OCI-LY1 (cell line): ENCODE measurements around the gene DOK6.

Source experiments
- H2AFZ ChIP-seq: fragments of 200-600 bp; sonication (generic), shearing (Covaris generic); 2 replicates; pipeline ENCODE4 v1.6.0; 2014; ENCODE audit warnings: antibody characterized with exemption, mild to moderate bottlenecking, low read length
- H3F3A ChIP-seq: fragments of 200-600 bp; sonication (generic), shearing (Covaris generic); 2 replicates; pipeline ENCODE4 v1.6.0; 2014; ENCODE audit warnings: mild to moderate bottlenecking, antibody characterized with exemption, low read length, moderate library complexity; ENCODE audit not compliant: insufficient read depth
- H3K27ac ChIP-seq: fragments of 200-600 bp; sonication (generic); 2 replicates; pipeline ENCODE4 v1.5.1; 2014; ENCODE audit warnings: low read length, mixed run types, mild to moderate bottlenecking, low read depth; ENCODE audit not compliant: poor library complexity, severe bottlenecking
- H3K27me3 ChIP-seq: fragments of 200-600 bp; sonication (generic); 2 replicates; pipeline ENCODE4 v1.6.0; 2014; ENCODE audit warnings: antibody characterized with exemption, mild to moderate bottlenecking, low read length, moderate library complexity; ENCODE audit not compliant: insufficient read depth
- H3K36me3 ChIP-seq: fragments of 200-600 bp; sonication (generic); 2 replicates; pipeline ENCODE4 v1.6.1; 2014; ENCODE audit warnings: mild to moderate bottlenecking, antibody characterized with exemption, low read length, moderate library complexity, mixed read lengths; ENCODE audit not compliant: insufficient read depth
- H3K4me1 ChIP-seq: fragments of 200-600 bp; sonication (generic); 2 replicates; pipeline ENCODE4 v1.5.1; 2014; ENCODE audit warnings: mild to moderate bottlenecking, low read length, moderate library complexity; ENCODE audit not compliant: insufficient read depth, severe bottlenecking
- H3K4me2 ChIP-seq: fragments of 200-600 bp; sonication (generic), shearing (Covaris generic); 2 replicates; pipeline ENCODE4 v1.6.1; 2014; ENCODE audit warnings: low read length
- H3K4me3 ChIP-seq: fragments of 200-600 bp; sonication (generic); 2 replicates; pipeline ENCODE4 v1.5.1; 2014; ENCODE audit warnings: low read length, low read depth, mild to moderate bottlenecking, mixed read lengths; ENCODE audit not compliant: poor library complexity, severe bottlenecking
- H3K79me2 ChIP-seq: fragments of 200-600 bp; shearing (Covaris generic); 2 replicates; pipeline ENCODE4 v1.6.1; 2016; ENCODE audit warnings: mixed run types, low read length, mixed read lengths; ENCODE audit not compliant: insufficient read depth
- H3K9ac ChIP-seq: fragments of 200-600 bp; sonication (generic), shearing (Covaris generic); 2 replicates; pipeline ENCODE4 v1.6.1; 2014; ENCODE audit warnings: mild to moderate bottlenecking, low read length, mixed read lengths
- H3K9me2 ChIP-seq: fragments of 200-600 bp; sonication (generic), shearing (Covaris generic); 2 replicates; pipeline ENCODE4 v1.6.1; 2014; ENCODE audit warnings: low read depth, mild to moderate bottlenecking, low read length, mixed read lengths
- H3K9me3 ChIP-seq: fragments of 200-600 bp; shearing (Covaris generic); 2 replicates; pipeline ENCODE4 v1.6.1; 2014; ENCODE audit warnings: low read length, mixed read lengths
- H4K20me1 ChIP-seq: fragments of 200-600 bp; sonication (generic), shearing (Covaris generic); 2 replicates; pipeline ENCODE4 v1.6.0; 2016; ENCODE audit warnings: mild to moderate bottlenecking, low read length; ENCODE audit not compliant: insufficient read depth
- CTCF ChIP-seq: fragments of 200-600 bp; sonication (generic), shearing (Covaris generic); IDR thresholded peaks from 2 replicates; pipeline ENCODE4 v1.5.1; 2017; ENCODE audit warnings: mild to moderate bottlenecking, antibody characterized with exemption, low read length, moderate library complexity, mixed read lengths
- EZH2 ChIP-seq: fragments of 200-600 bp; sonication (generic), shearing (Covaris generic); IDR thresholded peaks from 2 replicates; pipeline ENCODE4 v1.8.0; 2017; ENCODE audit warnings: borderline replicate concordance, mixed run types, mild to moderate bottlenecking, antibody characterized with exemption, low read length, moderate library complexity, mixed read lengths

DOK6 gene

GRCh38 chr18:69840445-69840844, 439.8 kb downstream of the DOK6 start:
- H3K79me2 ChIP-seq = no peaks in the 10 kb centered on the region
- no peaks in the 10 kb centered on the region for H3F3A ChIP-seq
- H3K9me2 ChIP-seq = no peaks in the 10 kb centered on the region
- no peak overlapping the region for H2AFZ ChIP-seq
- H3K36me3 ChIP-seq = no peaks in the 10 kb centered on the region
- TF ChIP-seq CTCF (no peak), EZH2 (no peak)
- H4K20me1 ChIP-seq = no peaks in the 10 kb centered on the region
- H3K4me1 ChIP-seq = no peaks in the 10 kb centered on the region
- H3K4me3 ChIP-seq = no peak overlapping the region
- H3K4me2 ChIP-seq = no peak overlapping the region
- no peak overlapping the region for H3K27ac ChIP-seq
- no peaks in the 10 kb centered on the region for H3K27me3 ChIP-seq
- no peaks in the 10 kb centered on the region for H3K9me3 ChIP-seq
- H3K9ac ChIP-seq = no peak overlapping the region

- no peaks in the 10 kb centered on the region for H3K36me3 ChIP-seq
- no peaks in the 10 kb centered on the region for H3K4me1 ChIP-seq
- no peaks in the 10 kb centered on the region for H3K9me2 ChIP-seq
- H3K9me3 ChIP-seq = no peaks in the 10 kb centered on the region
- no peaks in the 10 kb centered on the region for H3K27me3 ChIP-seq
- H3K9ac ChIP-seq = no peak overlapping the region
- H3K4me3 ChIP-seq = no peak overlapping the region
- H2AFZ ChIP-seq = no peak overlapping the region
- no peak for TF ChIP-seq EZH2
- no peaks in the 10 kb centered on the region for H4K20me1 ChIP-seq
- no peak overlapping the region for H3K27ac ChIP-seq
- H3F3A ChIP-seq = no peaks in the 10 kb centered on the region
- H3K79me2 ChIP-seq = no peaks in the 10 kb centered on the region
- H3K4me2 ChIP-seq = no peak overlapping the region
Measured at GRCh38 chr18:69841117-69841516, 440.4 kb downstream of the DOK6 start.

DNA sequence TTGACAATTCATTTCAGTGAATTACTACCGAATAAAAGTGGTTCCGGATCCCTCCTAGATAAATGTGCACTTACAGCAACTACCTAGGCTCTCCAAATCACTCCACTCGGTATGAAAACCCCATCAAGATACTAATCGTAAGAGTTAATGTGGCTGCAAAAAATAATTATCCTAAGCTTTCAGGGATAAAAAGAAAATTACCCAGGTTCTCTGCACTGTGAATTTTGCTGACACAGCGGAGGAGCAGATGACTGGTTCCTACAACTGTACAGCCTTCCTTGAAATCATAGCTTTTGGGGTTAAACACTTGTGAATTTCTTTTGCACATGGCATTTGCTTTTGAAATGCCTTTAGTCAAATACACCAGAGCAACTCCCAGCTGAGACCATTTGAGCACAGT, 442.3 kb downstream of the DOK6 start:
- no peaks in the 10 kb centered on the region for H3K79me2 ChIP-seq
- no peaks in the 10 kb centered on the region for H3F3A ChIP-seq
- H3K4me2 ChIP-seq = no peak overlapping the region
- no peaks in the 10 kb centered on the region for H3K36me3 ChIP-seq
- H2AFZ ChIP-seq = no peak overlapping the region
- TF ChIP-seq CTCF = no peak
- TF ChIP-seq EZH2 = no peak
- no peaks in the 10 kb centered on the region for H3K9me3 ChIP-seq
- no peak overlapping the region for H3K4me3 ChIP-seq
- no peaks in the 10 kb centered on the region for H4K20me1 ChIP-seq
- H3K4me1 ChIP-seq = no peaks in the 10 kb centered on the region
- H3K27me3 ChIP-seq = no peaks in the 10 kb centered on the region
- H3K9ac ChIP-seq = no peak overlapping the region
- H3K27ac ChIP-seq = no peak overlapping the region
- H3K9me2 ChIP-seq = no peaks in the 10 kb centered on the region

GRCh38 chr18:69844656-69845055, 444.0 kb downstream of the DOK6 start:
- Histone ChIP-seq H3K9me3 (no peaks in the 10 kb centered on the region), H3K36me3 (no peaks in the 10 kb centered on the region), H4K20me1 (no peaks in the 10 kb centered on the region), H3K4me2 (no peak overlapping the region), H3K4me1 (no peaks in the 10 kb centered on the region), H3K4me3 (no peak overlapping the region), H2AFZ (no peak overlapping the region), H3K27ac (no peak overlapping the region), H3F3A (no peaks in the 10 kb centered on the region), H3K79me2 (no peaks in the 10 kb centered on the region), H3K9ac (no peak overlapping the region), H3K9me2 (no peaks in the 10 kb centered on the region), H3K27me3 (no peaks in the 10 kb centered on the region)
- no peak for TF ChIP-seq CTCF
- no peak for TF ChIP-seq EZH2
